K562 (cell line): ENCODE measurements around the gene ADSS2. TPM values are rescaled to one million over a fixed set of nuclear protein-coding genes. Genes with fewer than 3 reads are reported as not detected.

Experiments
- ARID2 ChIP-seq: fragments of 450-650 bp; IDR thresholded peaks from 2 replicates; pipeline ENCODE4 v1.6.1; 2017; ENCODE audit warnings: antibody characterized with exemption, mild to moderate bottlenecking
- ARNT ChIP-seq, 2 experiments: fragments of 450-650 bp; IDR thresholded peaks; 2 replicates each; pipeline ENCODE4 v1.6.1; 2016; ENCODE audit warnings: mild to moderate bottlenecking in 1 of 2
- BHLHE40 ChIP-seq: IDR thresholded peaks from 2 replicates; pipeline ENCODE4 v1.6.1; 2011; ENCODE audit warnings: low read length, improper control_type of control experiment
- CCAR2 ChIP-seq: fragments of 200-400 bp; formaldehyde crosslinking; IDR thresholded peaks from 2 replicates; pipeline ENCODE4 v1.6.1; 2017; ENCODE audit warnings: mild to moderate bottlenecking, low read depth, low read length
- CEBPG ChIP-seq, 3 experiments: fragments of 200-800 bp in 1 of 3; sonication (Bioruptor generic) in 1 of 3; sonication (generic) in 1 of 3; formaldehyde crosslinking in 1 of 3; IDR thresholded peaks in 2 of 3; conservative IDR thresholded peaks in 1 of 3; 2 replicates each; pipeline versions ENCODE4 v1.6.1 to v1.8.0; 2016 to 2022; ENCODE audit warnings: missing compliant biosample characterization in 2 of 3, missing genetic modification characterization in 2 of 3, mild to moderate bottlenecking in 1 of 3, missing genetic modification reagents in 1 of 3
- ELF4 ChIP-seq: fragments of 450-650 bp; formaldehyde crosslinking; IDR thresholded peaks from 2 replicates; pipeline ENCODE4 v1.4.0; 2022; ENCODE audit warnings: missing genetic modification characterization
- GATA2 ChIP-seq: sonication (generic); formaldehyde crosslinking; IDR thresholded peaks from 2 replicates; pipeline ENCODE4 v1.4.0; 2020; ENCODE audit warnings: mild to moderate bottlenecking, missing genetic modification reagents
- HEY1 ChIP-seq: fragments of 250-450 bp; sonication (Bioruptor Pico); IDR thresholded peaks from 2 replicates; pipeline ENCODE4 v1.5.0; 2020; ENCODE audit warnings: mild to moderate bottlenecking, moderate library complexity, borderline replicate concordance
- HLTF ChIP-seq: fragments of 450-650 bp; IDR thresholded peaks from 2 replicates; pipeline ENCODE4 v1.6.1; 2016
- L3MBTL2 ChIP-seq: fragments of 450-650 bp; IDR thresholded peaks from 2 replicates; pipeline ENCODE4 v1.6.1; 2016; ENCODE audit warnings: mild to moderate bottlenecking, moderate library complexity
- MAZ ChIP-seq, 2 experiments: fragments of 450-650 bp in 1 of 2; sonication (generic) in 1 of 2; formaldehyde crosslinking; IDR thresholded peaks in 1 of 2; conservative IDR thresholded peaks in 1 of 2; 2 replicates each; pipeline versions ENCODE4 v1.4.0 to v1.5.0; 2020; ENCODE audit warnings: mild to moderate bottlenecking in 1 of 2, missing genetic modification reagents in 1 of 2
- MEF2A ChIP-seq: IDR thresholded peaks from 2 replicates; pipeline ENCODE4 v1.6.1; 2011; ENCODE audit warnings: low read depth, mild to moderate bottlenecking, low read length, moderate library complexity; ENCODE audit not compliant: control insufficient read depth
- NFRKB ChIP-seq: fragments of 450-650 bp; IDR thresholded peaks from 2 replicates; pipeline ENCODE4 v1.6.1; 2016; ENCODE audit warnings: low read depth
- RNF2 ChIP-seq: sonication (generic); IDR thresholded peaks from 2 replicates; pipeline ENCODE4 v1.6.1; 2016
- SNIP1 ChIP-seq: fragments of 450-650 bp; IDR thresholded peaks from 2 replicates; pipeline ENCODE4 v1.7.1; 2017; ENCODE audit warnings: low read depth, mild to moderate bottlenecking
- ZFPM2 ChIP-seq: fragments of 250-450 bp; sonication (Bioruptor Pico); IDR thresholded peaks from 2 replicates; pipeline ENCODE4 v1.5.1; 2022; ENCODE audit warnings: mild to moderate bottlenecking
- ZNF644 ChIP-seq: fragments of 200-800 bp; sonication (Bioruptor generic); IDR thresholded peaks from 2 replicates; pipeline ENCODE4 v1.6.1; 2016; ENCODE audit warnings: low read depth, missing genetic modification characterization, missing compliant biosample characterization
- ZNF766 ChIP-seq: fragments of 200-800 bp; sonication (Bioruptor generic); conservative IDR thresholded peaks from 2 replicates; pipeline ENCODE4 v1.6.1; 2016; ENCODE audit warnings: missing genetic modification characterization, missing compliant biosample characterization
- polyA plus RNA-seq, 8 experiments: library from polyadenylated mRNA; depleted of rRNA in 4 of 8; stranded (reverse) in 5 of 8; unstranded in 3 of 8; fragments of >200 nt; fragmentation: Nextera tagmentation in 2 of 8; fragmentation: Illumina TruSeq in 1 of 8; extraction: Ambion mirVana in 2 of 8; extraction: Trizol in 1 of 8; gene quantifications; 2 replicates each; pipeline versions ENCODE4 v1.2.1 to v1.2.3, GENCODE V29; 2011 to 2014; ENCODE audit warnings: inconsistent platforms in 1 of 8, missing spikeins in 1 of 8
- total RNA-seq, 7 experiments: library from RNA; depleted of rRNA in 6 of 7; stranded (reverse); fragments of >200 nt in 6 of 7; fragmentation: Illumina TruSeq in 2 of 7; extraction: Trizol in 2 of 7; gene quantifications; 2 replicates each; pipeline versions ENCODE4 v1.2.1 to v1.2.3, GENCODE V29; 2011 to 2021; ENCODE audit warnings: low replicate concordance in 1 of 7
- TF ChIP-seq, protein P1 (sequence below): fragments of 250-450 bp; sonication (Bioruptor Pico); IDR thresholded peaks from 2 replicates; pipeline ENCODE4 v1.4.0; 2020
- TF ChIP-seq, protein P2 (sequence below): fragments of 250-450 bp; sonication (Bioruptor Pico); IDR thresholded peaks from 2 replicates; pipeline ENCODE4 v1.5.0; 2021; ENCODE audit warnings: mild to moderate bottlenecking, borderline replicate concordance
- TF ChIP-seq, protein P3 (sequence below): sonication (generic); formaldehyde crosslinking; IDR thresholded peaks from 2 replicates; pipeline ENCODE4 v1.8.1; 2023; ENCODE audit warnings: mild to moderate bottlenecking, missing genetic modification reagents, moderate library complexity

The ADSS2 gene
- total and polyA plus RNA-seq, 9 of the 15 experiments (the other 6 are each of a cell fraction or from before 2014, with no cell fraction given): 8.8 to 63.8 (median 59.4) TPM

DNA sequence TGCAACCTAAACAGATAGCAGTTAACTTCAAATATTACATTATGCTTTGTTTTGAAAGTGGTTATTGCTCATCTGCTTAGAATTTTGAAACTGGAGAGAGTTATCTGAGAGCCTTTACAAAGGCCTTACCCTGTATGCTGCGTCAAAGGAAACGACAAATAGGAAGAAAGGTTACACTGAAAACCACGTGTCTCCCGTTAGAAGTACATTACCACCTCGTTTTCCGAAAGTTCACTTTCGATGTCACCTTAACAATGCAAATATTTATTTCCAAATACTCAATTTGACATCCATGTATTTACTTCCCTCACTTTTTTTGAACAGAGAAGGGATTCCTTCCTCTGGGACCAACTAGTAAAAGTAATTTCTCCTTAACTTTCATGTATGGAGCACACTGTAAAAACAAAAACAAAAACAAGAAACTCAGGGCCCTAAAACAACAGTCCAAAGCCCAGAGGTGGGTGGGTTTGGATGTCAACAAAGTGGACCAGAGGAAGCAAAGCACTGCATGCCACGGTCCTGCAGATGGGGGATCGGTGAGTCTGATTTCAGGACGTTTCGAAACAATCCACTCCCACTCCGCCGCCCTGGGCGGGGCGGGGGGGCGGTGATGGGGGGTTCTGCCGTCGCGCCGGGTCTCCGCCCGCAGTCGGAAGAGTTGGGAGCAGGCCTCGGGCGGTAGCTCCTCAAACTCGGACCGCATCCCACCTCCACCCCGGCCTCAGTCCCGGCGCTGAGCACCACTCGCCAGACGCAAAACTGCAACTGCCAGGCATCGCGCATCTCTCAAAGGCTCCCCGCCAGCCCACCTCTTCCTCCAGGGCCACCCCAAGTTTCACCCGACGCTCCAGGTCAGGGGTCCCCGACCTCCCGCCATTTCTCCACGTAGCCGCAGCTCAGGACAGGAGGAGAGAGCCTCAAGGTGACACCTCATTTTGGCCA is 841 bp downstream of the ADSS2 start (continued):
- TF ChIP-seq, protein P1, sequence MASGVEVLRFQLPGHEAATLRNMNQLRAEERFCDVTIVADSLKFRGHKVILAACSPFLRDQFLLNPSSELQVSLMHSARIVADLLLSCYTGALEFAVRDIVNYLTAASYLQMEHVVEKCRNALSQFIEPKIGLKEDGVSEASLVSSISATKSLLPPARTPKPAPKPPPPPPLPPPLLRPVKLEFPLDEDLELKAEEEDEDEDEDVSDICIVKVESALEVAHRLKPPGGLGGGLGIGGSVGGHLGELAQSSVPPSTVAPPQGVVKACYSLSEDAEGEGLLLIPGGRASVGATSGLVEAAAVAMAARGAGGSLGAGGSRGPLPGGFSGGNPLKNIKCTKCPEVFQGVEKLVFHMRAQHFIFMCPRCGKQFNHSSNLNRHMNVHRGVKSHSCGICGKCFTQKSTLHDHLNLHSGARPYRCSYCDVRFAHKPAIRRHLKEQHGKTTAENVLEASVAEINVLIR (CRISPR knock-in tag): no peak
- no peak for TF ChIP-seq BHLHE40
- TF ChIP-seq ZNF766: 0 out of 2 replicates have a peak, but pooled peaks have one; percentile 27
- no peak for TF ChIP-seq CCAR2
- TF ChIP-seq RNF2: 0 out of 2 replicates have a peak, but pooled peaks have one; percentile 12
- no peak for TF ChIP-seq GATA2 (CRISPR knock-in tag)
- TF ChIP-seq MAZ (CRISPR knock-in tag; conservative IDR thresholded peaks at IDR 0.05 in 1 of 2, IDR thresholded peaks at IDR 0.05 in 1 of 2): peak; percentile 4 to 40; a peak in 2 of 4 replicates
- peak in 1 of 2 experiments; percentile 24; a peak in 1 of 4 replicates for TF ChIP-seq ARNT (IDR thresholded peaks at IDR 0.05)
- no peak for TF ChIP-seq SNIP1
- no peak for TF ChIP-seq ZNF644 (tag)
- peak; percentile 66 for TF ChIP-seq CEBPG (CRISPR knock-in tag; IDR thresholded peaks at IDR 0.05)
- peak; percentile 67 to 70 for TF ChIP-seq CEBPG (tag; conservative IDR thresholded peaks at IDR 0.05 in 1 of 2, IDR thresholded peaks at IDR 0.05 in 1 of 2)
- no peak for TF ChIP-seq HLTF
- TF ChIP-seq MEF2A: no peak
- TF ChIP-seq, protein P2, sequence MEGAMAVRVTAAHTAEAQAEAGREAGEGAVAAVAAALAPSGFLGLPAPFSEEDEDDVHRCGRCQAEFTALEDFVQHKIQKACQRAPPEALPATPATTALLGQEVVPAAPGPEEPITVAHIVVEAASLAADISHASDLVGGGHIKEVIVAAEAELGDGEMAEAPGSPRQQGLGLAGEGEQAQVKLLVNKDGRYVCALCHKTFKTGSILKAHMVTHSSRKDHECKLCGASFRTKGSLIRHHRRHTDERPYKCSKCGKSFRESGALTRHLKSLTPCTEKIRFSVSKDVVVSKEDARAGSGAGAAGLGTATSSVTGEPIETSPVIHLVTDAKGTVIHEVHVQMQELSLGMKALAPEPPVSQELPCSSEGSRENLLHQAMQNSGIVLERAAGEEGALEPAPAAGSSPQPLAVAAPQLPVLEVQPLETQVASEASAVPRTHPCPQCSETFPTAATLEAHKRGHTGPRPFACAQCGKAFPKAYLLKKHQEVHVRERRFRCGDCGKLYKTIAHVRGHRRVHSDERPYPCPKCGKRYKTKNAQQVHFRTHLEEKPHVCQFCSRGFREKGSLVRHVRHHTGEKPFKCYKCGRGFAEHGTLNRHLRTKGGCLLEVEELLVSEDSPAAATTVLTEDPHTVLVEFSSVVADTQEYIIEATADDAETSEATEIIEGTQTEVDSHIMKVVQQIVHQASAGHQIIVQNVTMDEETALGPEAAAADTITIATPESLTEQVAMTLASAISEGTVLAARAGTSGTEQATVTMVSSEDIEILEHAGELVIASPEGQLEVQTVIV (CRISPR knock-in tag): no peak
- TF ChIP-seq, protein P3, sequence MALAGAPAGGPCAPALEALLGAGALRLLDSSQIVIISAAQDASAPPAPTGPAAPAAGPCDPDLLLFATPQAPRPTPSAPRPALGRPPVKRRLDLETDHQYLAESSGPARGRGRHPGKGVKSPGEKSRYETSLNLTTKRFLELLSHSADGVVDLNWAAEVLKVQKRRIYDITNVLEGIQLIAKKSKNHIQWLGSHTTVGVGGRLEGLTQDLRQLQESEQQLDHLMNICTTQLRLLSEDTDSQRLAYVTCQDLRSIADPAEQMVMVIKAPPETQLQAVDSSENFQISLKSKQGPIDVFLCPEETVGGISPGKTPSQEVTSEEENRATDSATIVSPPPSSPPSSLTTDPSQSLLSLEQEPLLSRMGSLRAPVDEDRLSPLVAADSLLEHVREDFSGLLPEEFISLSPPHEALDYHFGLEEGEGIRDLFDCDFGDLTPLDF (CRISPR knock-in tag): no peak
- TF ChIP-seq ZFPM2 (CRISPR knock-in tag): no peak
- peak; percentile 75 for TF ChIP-seq L3MBTL2
- TF ChIP-seq ELF4 (CRISPR knock-in tag): no peak
- TF ChIP-seq ARID2: no peak
- TF ChIP-seq HEY1 (CRISPR knock-in tag): no peak
- 0 out of 2 replicates have a peak, but pooled peaks have one; percentile 76 for TF ChIP-seq NFRKB
